Endometrium (tissue), 2 donors: Measurements from ENCODE around the gene TGFBR3L.

Source experiments
- FAIRE-seq: peaks from 2 replicates; lab custom pipeline; 2012; peaks lifted over from hg19 to GRCh38; lab: Jason Lieb, UNC
- donor health status: control.
- donor health status: control.

The TGFBR3L gene

GRCh38 chr19:7904074-7905020, 10.3 kb upstream of the TGFBR3L start:
- FAIRE-seq: no peak

- no peak for FAIRE-seq
Observed at GRCh38 chr19:7905268-7905667, 9.4 kb upstream of the TGFBR3L start.

- FAIRE-seq: no peak
Observed at GRCh38 chr19:7905859-7906258, 8.8 kb upstream of the TGFBR3L start.

GRCh38 chr19:7907122-7907521, 7.5 kb upstream of the TGFBR3L start:
- no peak for FAIRE-seq

DNA sequence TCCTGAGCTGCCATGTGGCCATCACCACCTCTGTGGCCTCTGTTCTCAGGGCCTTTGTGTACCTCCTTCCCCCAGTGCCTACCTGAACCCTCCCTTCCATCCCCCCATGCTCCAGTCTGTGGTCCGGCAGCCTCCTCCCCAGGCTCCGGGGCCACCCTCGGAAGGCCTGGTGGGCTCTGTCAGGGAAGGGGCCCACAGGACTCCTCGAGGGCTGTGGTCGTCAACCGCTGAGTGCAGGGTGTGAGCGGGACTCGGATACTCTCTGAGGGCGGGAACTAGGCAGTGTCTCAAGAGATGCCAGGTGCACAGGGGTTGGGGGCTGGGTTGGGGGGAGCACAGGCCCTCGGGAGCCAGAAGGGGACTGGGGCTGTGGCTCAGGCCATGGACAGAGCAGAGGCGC, 7.1 kb upstream of the TGFBR3L start:
- FAIRE-seq: no peak

DNA sequence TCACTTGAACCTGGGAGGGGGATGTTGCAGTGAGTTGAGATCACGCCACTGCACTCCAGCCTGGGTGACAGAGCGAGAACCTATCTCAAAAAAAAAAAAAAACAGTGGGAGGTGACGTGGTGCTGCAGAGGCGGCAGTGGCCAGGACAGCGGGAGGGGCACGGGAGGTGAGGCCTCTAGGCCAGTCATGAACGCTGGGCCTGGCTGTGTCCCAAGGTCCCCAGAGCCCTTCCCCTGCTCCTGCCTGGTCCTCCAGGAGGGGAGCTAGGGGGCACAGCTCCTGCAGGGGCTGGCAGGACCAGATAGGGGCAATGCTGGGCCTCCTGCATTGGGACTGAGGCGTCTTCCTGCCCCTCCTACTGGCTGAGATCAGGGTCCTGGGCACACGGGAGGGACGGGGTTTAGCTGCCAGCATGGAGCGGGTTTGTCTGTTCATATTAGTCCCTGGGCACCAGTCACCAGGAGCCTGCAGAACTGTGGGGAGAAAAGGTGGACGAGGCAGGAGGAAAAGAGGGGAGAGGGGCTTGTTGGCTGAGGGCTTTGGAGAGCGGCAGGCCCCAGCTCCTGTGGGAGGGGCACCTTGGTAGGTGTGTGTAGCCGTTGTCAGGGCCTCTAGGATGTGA, 6.4 kb upstream of the TGFBR3L start:
- no peak for FAIRE-seq

DNA sequence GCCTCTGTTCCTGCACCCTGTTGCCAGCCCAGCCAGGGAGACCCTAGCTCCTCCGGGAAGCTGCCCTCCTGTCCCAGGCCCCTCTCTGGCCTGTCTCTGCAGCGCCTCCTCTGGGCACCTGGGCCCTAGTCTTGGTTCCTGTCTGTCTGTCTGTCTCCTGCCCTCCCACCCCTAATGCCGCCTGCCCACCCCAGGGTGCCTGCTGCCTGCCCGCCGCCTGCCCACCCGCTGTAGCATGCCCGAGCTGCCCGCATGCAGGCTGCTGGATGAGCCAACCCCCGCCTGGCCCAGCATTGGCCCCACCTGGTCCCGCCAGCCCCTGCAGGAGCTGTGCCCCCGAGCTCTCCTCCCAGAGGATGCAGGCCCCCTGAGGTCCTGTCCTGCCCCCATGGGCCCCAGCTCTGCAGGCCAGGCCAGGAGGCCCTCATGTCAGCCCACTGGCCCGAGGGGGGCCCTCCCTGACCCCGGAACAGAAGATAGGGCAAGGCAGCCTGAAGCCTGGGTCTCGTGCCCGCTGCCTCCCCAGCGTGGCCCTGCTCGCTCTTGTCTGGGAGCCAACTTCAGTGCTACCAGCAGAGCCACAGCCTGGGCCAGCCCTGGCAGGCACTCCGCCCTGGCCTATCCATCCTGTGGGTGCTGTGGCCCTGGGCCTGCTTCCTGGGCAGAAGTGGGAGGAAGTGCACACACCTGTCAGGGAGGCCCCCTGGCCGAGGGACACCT, 5.7 kb upstream of the TGFBR3L start:
- no peak for FAIRE-seq

- no peak for FAIRE-seq
Observed at GRCh38 chr19:7909471-7910067, 5.1 kb upstream of the TGFBR3L start.

- FAIRE-seq: no peak
Observed at GRCh38 chr19:7910321-7911161, 4.1 kb upstream of the TGFBR3L start.

DNA sequence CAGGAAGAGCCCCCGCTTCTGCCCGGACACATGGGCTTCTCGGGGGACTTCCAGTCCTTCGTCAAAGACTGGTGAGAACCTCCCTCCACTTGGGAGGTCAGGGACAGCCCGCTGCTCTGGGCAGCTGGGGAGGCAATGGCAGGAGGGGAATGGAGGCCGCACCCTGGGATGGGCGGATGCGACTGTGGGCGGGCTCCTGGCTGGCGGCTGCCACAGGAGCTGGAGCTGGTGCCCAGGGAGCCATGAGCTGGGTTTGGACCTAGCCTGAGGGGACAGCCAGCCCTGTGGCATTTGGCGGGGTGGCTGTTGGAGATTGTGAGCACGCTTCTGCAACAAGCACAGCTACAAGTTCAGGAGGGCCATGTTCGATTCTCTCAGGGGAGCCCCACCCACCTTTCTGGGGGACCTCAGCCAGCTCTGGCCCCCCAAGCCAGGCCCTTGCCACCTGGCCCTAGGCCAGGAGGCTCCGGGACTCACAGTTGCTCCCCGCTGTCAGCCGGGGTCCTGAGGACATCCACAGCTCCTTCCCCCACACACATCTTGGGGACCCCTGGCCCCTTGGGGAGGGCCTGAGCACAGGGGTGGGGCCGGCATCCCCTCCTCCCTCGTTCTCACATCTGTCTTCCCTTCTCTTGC, 3.0 kb upstream of the TGFBR3L start:
- FAIRE-seq: no peak

GRCh38 chr19:7912144-7912696, 2.4 kb upstream of the TGFBR3L start:
- no peak for FAIRE-seq

GRCh38 chr19:7912697-7913564, 1.7 kb upstream of the TGFBR3L start:
- FAIRE-seq: no peak

- FAIRE-seq: no peak
Observed at GRCh38 chr19:7913652-7914051, 978 bp upstream of the TGFBR3L start.

- FAIRE-seq: no peak
Observed at GRCh38 chr19:7914099-7914498, 531 bp upstream of the TGFBR3L start.

- no peak for FAIRE-seq
Observed at GRCh38 chr19:7915250-7916102, 846 bp downstream of the TGFBR3L start.

GRCh38 chr19:7916103-7916954, 1.7 kb downstream of the TGFBR3L start:
- FAIRE-seq: no peak

DNA sequence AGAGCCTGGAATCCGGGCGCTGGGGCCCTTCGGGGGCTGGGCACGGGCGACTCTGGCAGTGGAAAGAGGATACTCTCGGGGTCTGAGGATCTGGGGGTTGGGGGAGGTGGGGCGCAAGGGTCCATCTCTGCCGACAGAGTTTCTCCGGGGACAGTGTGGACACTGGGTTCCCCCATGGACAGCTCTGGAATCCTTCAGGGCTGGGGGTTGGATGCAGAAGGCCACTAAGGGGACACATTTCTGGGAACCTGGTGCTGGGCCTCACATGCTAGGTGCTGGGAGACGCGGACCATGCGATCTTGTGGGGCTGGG, 2.3 kb downstream of the TGFBR3L start:
- FAIRE-seq: no peak
